ENCODE measurements around the gene UMOD. TPM values are rescaled to one million over a fixed set of nuclear protein-coding genes. Genes with fewer than 3 reads are reported as not detected.

Gene UMOD
- total and polyA plus RNA-seq, 9 of the 15 experiments (the other 6 are each of a cell fraction or from before 2014, with no cell fraction given): not detected

DNA sequence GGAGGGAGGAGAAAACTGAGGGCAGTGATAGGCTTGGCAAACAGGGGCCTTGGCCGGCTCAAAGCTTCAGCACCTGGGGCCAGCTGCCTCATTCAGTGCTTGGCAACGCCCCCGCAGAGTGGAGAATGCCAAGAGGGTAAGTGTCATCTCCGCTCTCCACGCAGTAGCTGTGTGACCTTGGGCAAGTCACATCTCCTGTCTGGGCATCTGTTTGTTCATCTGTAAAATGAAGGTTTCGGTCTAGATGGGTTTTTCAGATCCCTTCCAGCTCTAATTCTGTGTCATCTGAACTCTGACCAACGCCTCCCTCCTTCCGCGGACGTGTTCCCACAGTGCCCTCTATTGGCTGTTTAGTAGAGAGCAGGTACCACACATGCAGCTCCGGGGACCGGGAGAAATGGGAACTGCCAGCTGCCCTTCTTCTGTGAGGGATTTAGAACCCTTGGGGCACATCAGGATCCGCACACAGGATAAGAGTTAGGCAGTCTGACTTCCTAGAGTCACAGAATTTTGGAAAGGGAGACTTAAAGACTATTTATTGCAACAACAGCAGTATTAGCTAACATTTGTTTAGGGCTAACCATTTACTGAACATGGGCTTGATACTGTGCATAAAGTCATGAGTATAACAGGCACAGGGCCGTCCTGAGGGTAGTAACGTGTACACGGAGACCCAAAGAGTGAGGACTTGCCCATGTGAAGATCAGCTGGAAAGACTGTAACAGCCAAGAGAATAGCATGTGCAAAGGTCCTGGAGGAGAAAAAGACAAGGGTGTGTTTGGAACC, 52.0 kb downstream of the UMOD start (continued):
- no peak for TF ChIP-seq ZNF76 (CRISPR knock-in tag; IDR thresholded peaks at IDR 0.05; ENCODE audit: borderline replicate concordance)
- TF ChIP-seq ZNF41 (CRISPR knock-in tag; conservative IDR thresholded peaks at IDR 0.05): no peak

DNA sequence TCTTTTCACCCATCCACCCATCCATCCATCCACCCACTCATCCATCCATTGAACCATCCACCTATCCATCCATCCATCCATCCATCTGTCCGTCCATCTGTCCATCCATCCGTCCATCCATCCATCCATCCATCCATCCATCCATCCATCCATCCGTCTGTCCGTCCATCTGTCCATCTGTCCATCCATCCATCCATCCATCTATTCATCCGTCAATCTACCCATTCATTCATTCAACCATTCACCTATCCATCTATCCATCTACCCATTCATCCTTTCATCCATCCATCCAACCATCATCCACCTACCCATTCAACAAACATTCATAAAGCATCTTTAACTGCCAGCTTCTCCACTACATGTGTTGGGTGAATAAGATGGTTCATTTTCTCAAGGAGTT, 54.1 kb downstream of the UMOD start:
- CTCF ChIA-PET (ENCODE audit: low intra/inter-chr PET ratio): no interaction called here
- H3K79me2 ChIP-seq (ENCODE audit: control insufficient read depth, insufficient read depth, low read length): no peaks in the 10 kb centered on the region
- in situ Hi-C loops (cut with MboI) (no loop called here), intact Hi-C loops (cut with micrococcal nuclease) (no loop called here)
- no peak overlapping the region for H2AFZ ChIP-seq (ENCODE audit: low read depth, low read length)
- no peak overlapping the region for H3K4me2 ChIP-seq (ENCODE audit: insufficient read depth, low read length)
- H3K9me3 ChIP-seq (replicated peaks; ENCODE audit: control insufficient read depth, insufficient read depth, low read depth, low read length): no peaks in the 10 kb centered on the region
- FAIRE-seq (no peak), DNase-seq (ENCODE audit: extremely low read depth in 1 of 4, low spot score in 3 of 4) (no peak), ATAC-seq (no peak)
- H4K20me1 ChIP-seq (replicated peaks; ENCODE audit: control insufficient read depth, insufficient read depth, low read length): 0 out of 2 replicates have a peak, but pooled peaks cover 4% of the 10 kb centered on the region
- no peak overlapping the region for H3K9ac ChIP-seq (ENCODE audit: insufficient read depth in 1 of 2, low read depth in 2 of 2, low read length in 2 of 2)
- no TSS peak for BruUV-seq (replicated peaks)
- no peaks in the 10 kb centered on the region for H3K27me3 ChIP-seq (ENCODE audit: control insufficient read depth in 2 of 2, insufficient read depth in 2 of 2, low read length in 2 of 2)
- peaks cover 2 to 11% of the 10 kb centered on the region in 2 experiments; a peak in 3 of 5 replicates for H3K4me1 ChIP-seq (replicated peaks in 1 of 2; ENCODE audit: control insufficient read depth in 2 of 2, insufficient read depth in 2 of 2, low read length in 2 of 2)
- H3K27ac ChIP-seq (ENCODE audit: extremely low read depth, low read depth, low read length): no peak overlapping the region
- 0% methylated on average over 5 of the region's 5 CpGs for WGBS (ENCODE audit: insufficient coverage, low coverage, missing lambda C conversion rate)
- H3K4me3 ChIP-seq: no peak overlapping the region
- H3K9me1 ChIP-seq (ENCODE audit: control insufficient read depth, insufficient read depth, low read length): no peaks in the 10 kb centered on the region
- POLR2A ChIA-PET: interaction anchor here (0.6 kb wide), 1 partner anchor 106 kb away, joined by 3 read pairs; no protein-coding TSS in a partner anchor
- H3K36me3 ChIP-seq (ENCODE audit: control insufficient read depth, insufficient read depth, low read length): no peaks in the 10 kb centered on the region
- TF ChIP-seq, protein P1, sequence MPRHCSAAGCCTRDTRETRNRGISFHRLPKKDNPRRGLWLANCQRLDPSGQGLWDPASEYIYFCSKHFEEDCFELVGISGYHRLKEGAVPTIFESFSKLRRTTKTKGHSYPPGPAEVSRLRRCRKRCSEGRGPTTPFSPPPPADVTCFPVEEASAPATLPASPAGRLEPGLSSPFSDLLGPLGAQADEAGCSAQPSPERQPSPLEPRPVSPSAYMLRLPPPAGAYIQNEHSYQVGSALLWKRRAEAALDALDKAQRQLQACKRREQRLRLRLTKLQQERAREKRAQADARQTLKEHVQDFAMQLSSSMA (CRISPR knock-in tag; IDR thresholded peaks at IDR 0.05): no peak
- TF ChIP-seq MBD2 (IDR thresholded peaks at IDR 0.05; ENCODE audit: borderline replicate concordance, low read depth) (no peak), U2AF1 (optimal IDR thresholded peaks at IDR 0.05; ENCODE audit: low read depth, low read length) (no peak), ZNF668 (CRISPR knock-in tag; IDR thresholded peaks at IDR 0.05) (no peak), GABPA (tag; conservative IDR thresholded peaks at IDR 0.05; ENCODE audit: low read depth) (no peak), FOXJ3 (CRISPR knock-in tag; IDR thresholded peaks at IDR 0.05) (no peak), ZNF717 (CRISPR knock-in tag; IDR thresholded peaks at IDR 0.05) (no peak), RBM17 (IDR thresholded peaks at IDR 0.05; ENCODE audit: borderline replicate concordance, low read depth, low read length) (no peak), ZNF174 (CRISPR knock-in tag; IDR thresholded peaks at IDR 0.05) (no peak), SMAD1 (IDR thresholded peaks at IDR 0.05; ENCODE audit: low read depth, low read length, partially characterized antibody) (no peak), HIVEP1 (CRISPR knock-in tag; IDR thresholded peaks at IDR 0.05) (no peak)
- TF ChIP-seq, protein P2, sequence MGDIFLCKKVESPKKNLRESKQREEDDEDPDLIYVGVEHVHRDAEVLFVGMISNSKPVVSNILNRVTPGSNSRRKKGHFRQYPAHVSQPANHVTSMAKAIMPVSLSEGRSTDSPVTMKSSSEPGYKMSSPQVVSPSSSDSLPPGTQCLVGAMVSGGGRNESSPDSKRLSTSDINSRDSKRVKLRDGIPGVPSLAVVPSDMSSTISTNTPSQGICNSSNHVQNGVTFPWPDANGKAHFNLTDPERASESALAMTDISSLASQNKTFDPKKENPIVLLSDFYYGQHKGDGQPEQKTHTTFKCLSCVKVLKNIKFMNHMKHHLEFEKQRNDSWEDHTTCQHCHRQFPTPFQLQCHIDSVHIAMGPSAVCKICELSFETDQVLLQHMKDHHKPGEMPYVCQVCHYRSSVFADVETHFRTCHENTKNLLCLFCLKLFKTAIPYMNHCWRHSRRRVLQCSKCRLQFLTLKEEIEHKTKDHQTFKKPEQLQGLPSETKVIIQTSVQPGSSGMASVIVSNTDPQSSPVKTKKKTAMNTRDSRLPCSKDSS (IDR thresholded peaks at IDR 0.05; ENCODE audit: low read depth, partially characterized antibody): no peak
- TF ChIP-seq, protein P3, sequence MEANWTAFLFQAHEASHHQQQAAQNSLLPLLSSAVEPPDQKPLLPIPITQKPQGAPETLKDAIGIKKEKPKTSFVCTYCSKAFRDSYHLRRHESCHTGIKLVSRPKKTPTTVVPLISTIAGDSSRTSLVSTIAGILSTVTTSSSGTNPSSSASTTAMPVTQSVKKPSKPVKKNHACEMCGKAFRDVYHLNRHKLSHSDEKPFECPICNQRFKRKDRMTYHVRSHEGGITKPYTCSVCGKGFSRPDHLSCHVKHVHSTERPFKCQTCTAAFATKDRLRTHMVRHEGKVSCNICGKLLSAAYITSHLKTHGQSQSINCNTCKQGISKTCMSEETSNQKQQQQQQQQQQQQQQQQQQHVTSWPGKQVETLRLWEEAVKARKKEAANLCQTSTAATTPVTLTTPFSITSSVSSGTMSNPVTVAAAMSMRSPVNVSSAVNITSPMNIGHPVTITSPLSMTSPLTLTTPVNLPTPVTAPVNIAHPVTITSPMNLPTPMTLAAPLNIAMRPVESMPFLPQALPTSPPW (CRISPR knock-in tag; IDR thresholded peaks at IDR 0.05): no peak
- TF ChIP-seq, protein P4, sequence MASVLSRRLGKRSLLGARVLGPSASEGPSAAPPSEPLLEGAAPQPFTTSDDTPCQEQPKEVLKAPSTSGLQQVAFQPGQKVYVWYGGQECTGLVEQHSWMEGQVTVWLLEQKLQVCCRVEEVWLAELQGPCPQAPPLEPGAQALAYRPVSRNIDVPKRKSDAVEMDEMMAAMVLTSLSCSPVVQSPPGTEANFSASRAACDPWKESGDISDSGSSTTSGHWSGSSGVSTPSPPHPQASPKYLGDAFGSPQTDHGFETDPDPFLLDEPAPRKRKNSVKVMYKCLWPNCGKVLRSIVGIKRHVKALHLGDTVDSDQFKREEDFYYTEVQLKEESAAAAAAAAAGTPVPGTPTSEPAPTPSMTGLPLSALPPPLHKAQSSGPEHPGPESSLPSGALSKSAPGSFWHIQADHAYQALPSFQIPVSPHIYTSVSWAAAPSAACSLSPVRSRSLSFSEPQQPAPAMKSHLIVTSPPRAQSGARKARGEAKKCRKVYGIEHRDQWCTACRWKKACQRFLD (CRISPR knock-in tag; IDR thresholded peaks at IDR 0.05): no peak
